MM.1S (cell line): ENCODE results near the gene PRM3.

Source experiments
- EZH2 ChIP-seq: fragments of 300-600 bp; sonication (generic); optimal IDR thresholded peaks from 2 replicates; pipeline ENCODE3; 2017; ENCODE audit warnings: low read depth, mild to moderate bottlenecking, antibody characterized with exemption, low read length, mixed read lengths
- EZH2phosphoT487 ChIP-seq: fragments of 300-600 bp; sonication (generic); IDR thresholded peaks from 2 replicates; pipeline ENCODE4 v1.6.1; 2018; ENCODE audit warnings: antibody characterized with exemption, low read length
- TF ChIP-seq, protein P1 (sequence below): fragments of 300-600 bp; sonication (generic); IDR thresholded peaks from 2 replicates; pipeline ENCODE4 v1.5.1; 2016; ENCODE audit warnings: antibody characterized with exemption, low read length, mixed read lengths

- TF ChIP-seq, protein P1, sequence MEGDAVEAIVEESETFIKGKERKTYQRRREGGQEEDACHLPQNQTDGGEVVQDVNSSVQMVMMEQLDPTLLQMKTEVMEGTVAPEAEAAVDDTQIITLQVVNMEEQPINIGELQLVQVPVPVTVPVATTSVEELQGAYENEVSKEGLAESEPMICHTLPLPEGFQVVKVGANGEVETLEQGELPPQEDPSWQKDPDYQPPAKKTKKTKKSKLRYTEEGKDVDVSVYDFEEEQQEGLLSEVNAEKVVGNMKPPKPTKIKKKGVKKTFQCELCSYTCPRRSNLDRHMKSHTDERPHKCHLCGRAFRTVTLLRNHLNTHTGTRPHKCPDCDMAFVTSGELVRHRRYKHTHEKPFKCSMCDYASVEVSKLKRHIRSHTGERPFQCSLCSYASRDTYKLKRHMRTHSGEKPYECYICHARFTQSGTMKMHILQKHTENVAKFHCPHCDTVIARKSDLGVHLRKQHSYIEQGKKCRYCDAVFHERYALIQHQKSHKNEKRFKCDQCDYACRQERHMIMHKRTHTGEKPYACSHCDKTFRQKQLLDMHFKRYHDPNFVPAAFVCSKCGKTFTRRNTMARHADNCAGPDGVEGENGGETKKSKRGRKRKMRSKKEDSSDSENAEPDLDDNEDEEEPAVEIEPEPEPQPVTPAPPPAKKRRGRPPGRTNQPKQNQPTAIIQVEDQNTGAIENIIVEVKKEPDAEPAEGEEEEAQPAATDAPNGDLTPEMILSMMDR, result no peak
- TF ChIP-seq EZH2 (no peak), EZH2phosphoT487 (no peak)
Observed at GRCh38 chr16:11298143-11298900, 24.9 kb upstream of the PRM3 start.
